Middle frontal gyrus (tissue), 1 donor: Measurements from ENCODE around the gene CYREN.

Source experiments
- DNase-seq: peaks from one replicate; pipeline ENCODE4 v3.0.0-alpha.2; 2015; ENCODE audit warnings: low spot score; ENCODE audit errors: extremely low spot score

The CYREN gene

DNA sequence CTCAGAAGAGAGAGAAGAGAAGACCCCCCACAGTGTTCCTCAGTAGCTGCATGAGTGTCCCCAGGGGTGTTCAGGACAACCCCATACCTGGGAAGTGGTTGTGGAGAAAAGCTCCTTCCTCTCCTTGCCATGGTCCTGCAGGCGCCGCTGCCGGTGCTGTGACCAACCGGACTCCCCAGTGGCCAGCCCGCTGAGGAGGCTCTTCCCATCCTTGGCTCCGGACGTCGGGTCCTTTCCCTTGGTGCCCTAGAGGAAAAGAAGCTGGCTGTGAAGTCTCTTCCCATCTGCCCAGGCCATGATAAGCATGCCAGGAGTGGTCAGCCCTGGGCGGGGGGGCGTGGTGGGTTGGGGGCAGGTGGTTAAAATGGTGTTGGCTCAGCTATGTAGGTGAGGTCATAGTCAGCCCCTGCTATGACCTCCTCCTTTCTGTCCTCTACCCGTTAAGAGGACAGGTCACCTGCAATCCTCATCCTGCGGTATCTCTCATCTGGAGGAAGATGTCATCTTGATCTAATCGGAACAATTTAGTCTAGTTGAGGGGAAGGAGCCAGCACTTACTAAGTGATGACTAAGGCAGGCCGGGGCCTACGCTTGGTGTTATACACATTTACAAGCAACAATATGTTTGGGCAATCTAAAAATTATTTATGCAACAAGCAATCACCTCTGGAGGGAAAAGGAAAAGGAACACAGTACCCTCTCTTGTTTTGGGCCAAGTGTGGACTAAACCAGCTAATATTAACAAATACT lies 27.6 kb upstream of the CYREN start:
- DNase-seq = no peak

DNA sequence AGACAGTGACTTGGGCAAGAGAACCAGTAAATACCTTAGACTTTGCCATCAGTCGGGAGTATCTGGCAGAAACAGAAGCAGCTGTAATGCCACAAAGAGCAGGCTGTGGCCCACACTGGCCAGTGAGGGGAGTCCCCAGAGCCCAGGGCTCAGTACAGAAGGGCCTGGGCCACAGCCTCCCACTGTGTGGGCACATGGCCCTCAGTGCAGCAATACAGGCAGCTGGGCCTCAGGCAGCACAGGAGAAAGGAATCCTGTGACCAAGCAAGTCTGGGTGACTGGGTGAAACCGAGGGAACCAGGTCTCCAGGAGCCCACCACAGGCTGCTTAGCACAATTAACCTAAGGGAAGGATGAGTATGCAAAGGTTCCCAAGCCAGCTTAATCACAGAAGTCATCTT lies 26.8 kb upstream of the CYREN start:
- DNase-seq = no peak

GRCh38 chr7:135195968-135196629 lies 25.6 kb upstream of the CYREN start:
- DNase-seq = no peak

DNA sequence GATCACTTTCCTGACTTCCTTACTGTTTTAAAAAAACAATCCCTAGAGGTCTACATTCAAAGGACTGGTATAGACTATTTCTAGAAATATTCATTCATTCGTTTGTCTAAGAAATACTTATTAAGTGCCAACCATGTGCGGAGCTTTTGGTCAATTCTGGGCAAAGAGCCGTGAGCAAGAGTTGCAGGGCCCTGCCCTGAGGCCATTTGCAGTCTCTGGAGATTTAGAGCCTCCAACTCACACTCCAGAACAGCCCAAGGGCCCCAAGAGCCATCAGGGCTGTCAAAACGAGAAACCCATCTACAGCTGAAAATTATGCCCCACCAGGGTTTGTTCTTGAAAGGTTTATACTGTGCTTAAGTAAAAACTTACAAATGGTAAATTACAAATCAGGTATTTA lies 24.6 kb upstream of the CYREN start:
- no peak for DNase-seq

DNA sequence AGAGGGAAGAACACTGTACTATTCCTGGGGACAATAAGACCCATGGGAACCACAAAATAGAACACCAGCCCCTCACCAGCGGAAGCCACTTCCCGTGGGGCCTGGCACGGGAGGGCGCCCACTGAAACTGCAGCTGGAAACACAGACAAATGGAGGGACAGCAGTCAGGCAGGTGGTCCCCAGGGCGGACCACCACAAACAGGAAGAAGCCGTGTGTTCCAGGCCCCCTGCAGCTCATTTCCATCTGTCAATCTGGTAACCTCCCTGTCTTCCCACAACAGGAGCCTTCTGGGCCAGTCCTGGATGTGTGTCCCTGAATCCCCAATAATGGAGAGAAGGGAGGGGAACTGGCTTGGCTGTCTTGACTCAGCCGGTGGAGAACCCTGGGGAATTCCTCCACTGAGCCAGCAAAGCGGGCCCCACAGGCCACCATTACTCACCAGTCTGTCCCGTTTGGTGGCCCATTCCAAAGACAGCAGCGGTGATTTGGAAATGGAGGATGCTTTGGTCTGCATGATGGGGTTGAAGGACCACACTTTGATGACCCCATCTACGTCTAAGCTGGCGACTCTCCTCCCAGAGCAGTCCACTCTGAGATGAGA lies 24.1 kb upstream of the CYREN start:
- DNase-seq = no peak

- no peak for DNase-seq
Measured at GRCh38 chr7:135193615-135194081, 23.1 kb upstream of the CYREN start.

- no peak for DNase-seq
Measured at GRCh38 chr7:135192914-135193536, 22.5 kb upstream of the CYREN start.

DNA sequence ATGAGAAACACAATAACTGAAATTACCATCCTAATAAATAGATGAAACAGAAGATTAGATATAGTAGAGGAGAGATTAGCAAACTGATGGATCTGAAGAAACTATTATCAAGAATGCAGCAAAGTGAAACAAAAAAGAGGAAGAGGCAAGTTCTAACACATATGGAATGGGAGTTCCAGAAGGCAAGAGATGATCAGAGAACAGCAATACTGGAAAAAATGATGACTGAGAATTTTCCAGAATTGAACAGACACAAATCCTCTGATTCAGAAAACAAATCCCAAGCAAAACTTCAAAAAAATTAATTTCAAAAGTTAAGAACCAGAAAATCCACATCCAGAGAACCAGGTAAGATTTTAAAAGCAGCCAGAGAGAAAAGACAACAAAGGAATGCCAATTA lies 20.2 kb upstream of the CYREN start:
- DNase-seq = no peak

GRCh38 chr7:135189961-135190360 lies 19.5 kb upstream of the CYREN start:
- DNase-seq = no peak

GRCh38 chr7:135189221-135189662 lies 18.7 kb upstream of the CYREN start:
- DNase-seq = no peak

GRCh38 chr7:135188298-135188984 lies 17.9 kb upstream of the CYREN start:
- no peak for DNase-seq

DNA sequence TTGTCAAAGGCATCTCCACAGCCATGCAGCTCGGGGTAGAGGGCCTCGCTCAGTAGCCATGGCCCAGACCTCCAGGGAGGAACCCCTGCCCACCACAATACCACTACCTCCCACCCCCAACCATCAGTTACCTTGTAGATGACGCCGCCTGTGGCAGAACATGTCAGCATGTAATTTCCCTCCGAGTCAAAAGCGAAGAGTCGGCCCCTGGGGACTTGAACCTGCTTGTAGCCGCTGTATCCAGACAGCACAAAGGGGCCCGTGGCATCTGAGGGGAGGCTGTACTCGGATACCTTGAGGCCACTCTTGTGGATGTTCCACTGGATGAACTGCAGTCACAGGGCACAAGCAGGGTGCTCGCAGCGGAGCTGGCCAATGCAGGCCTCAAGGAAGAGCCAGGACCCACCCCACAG lies 16.3 kb upstream of the CYREN start:
- no peak for DNase-seq

- DNase-seq = no peak
Measured at GRCh38 chr7:135186261-135186540, 15.7 kb upstream of the CYREN start.

GRCh38 chr7:135185471-135186260 lies 15.2 kb upstream of the CYREN start:
- DNase-seq = no peak

DNA sequence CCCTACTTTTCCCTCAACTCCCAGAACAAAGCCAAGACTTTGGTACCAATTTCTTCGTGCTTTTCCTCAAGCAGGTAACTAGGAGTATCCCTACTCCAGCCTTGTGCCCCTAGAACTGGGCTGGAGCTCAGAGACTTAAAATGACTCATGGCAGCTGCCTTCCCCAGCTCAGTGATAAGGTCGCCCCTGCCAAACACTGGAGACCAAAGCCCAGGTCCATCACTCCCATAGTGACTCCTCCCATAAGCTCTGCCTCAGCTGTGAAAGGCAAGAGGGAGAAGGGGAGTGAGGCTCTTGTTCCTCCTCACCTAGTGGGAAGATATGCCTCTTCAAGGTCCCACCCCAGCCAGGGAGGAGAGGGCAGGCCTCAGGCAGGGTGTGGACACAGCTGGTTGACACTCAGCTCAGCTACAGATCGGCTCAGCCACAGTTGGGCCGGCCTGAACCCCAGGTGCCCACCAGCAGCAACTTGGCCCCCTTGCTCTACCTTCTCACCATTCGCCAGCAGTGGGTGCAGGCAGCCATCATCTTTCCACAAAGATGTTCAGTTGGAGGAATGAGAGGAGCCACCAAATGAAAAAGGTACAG lies 13.8 kb upstream of the CYREN start:
- no peak for DNase-seq

- DNase-seq = no peak
Measured at GRCh38 chr7:135183478-135183877, 13.0 kb upstream of the CYREN start.

GRCh38 chr7:135181929-135182678 lies 11.6 kb upstream of the CYREN start:
- DNase-seq = no peak

DNA sequence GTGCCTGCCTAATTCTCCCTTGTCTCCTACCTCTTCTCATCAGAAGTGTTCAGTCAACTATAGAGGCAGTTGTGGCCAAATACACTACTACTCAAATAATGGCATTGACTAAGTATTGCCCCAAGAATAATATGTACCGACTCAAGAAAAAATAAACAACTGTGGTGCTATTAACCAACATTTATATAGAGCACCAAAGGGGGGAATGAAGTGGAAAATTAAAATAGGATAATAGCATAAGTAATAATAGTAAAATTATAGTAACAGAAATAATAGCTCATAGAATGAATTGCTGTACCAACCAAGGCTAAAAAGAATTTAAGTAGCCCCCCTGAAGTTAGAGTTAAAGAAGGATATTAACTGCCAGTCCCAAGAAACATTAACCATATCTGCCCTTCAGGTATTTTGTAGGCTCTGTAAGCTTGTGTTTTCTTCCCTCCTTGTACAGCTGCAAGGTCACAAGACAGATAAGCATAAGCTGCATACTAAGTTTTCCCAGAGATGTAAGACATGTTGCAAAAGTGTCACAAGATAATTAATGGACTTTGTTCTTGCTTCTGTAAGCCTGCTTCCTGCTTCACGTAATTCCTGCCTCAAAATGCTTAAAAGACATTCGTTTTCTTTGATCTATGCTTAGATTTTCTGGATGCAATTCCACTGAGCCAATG lies 10.9 kb upstream of the CYREN start:
- DNase-seq = no peak

- no peak for DNase-seq
Measured at GRCh38 chr7:135180122-135180521, 9.6 kb upstream of the CYREN start.
